ENCODE measurements around the gene UBA3. TPM values are rescaled to one million over a fixed set of nuclear protein-coding genes. Genes with fewer than 3 reads are reported as not detected.

Gene UBA3
- total and polyA plus RNA-seq, 10 of the 15 experiments (the other 5 are each of a cell fraction or from before 2014, with no cell fraction given) = 72.9 to 131 (median 102) TPM

DNA sequence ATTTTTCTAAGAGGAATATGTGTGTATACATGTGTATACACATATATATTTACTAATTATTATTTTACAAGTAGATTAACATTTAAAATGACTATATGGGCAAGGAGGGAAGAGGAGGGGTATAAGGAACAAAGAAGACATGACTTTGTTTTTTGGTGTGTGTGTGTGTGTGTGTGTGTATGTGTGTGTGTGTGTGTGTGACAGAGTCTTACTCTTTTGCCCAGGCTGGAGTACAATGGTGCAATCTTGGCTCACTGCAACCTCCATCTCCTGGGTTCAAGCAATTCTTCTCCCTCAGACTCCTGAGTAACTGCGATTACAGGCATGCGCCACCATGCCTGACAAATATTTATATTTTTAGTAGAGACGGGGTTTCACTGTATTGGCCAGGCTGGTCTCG is 64.1 kb downstream of the UBA3 start:
- CTCF ChIA-PET = interaction anchor here (1.4 kb wide), 1 partner anchor 9 kb away, joined by 6 read pairs; no protein-coding TSS in a partner anchor
- POLR2A ChIA-PET = no interaction called here
- DNase-seq (ENCODE audit: low read depth, low spot score) = no peak

More for the DNA sequence above, 64.1 kb downstream of the UBA3 start:
- intact Hi-C loops (cut with micrococcal nuclease; ENCODE audit: unreplicated experiment) = loop anchor here (10.0 kb wide), 1 partner anchor 289 kb away; no protein-coding TSS in a partner anchor
- Histone ChIP-seq H3K79me2 (ENCODE audit: control insufficient read depth, insufficient read depth, low read length) (no peaks in the 10 kb centered on the region), H3K4me3 (no peak overlapping the region), H3K27ac (ENCODE audit: control insufficient read depth, insufficient read depth) (no peak overlapping the region), H4K20me1 (ENCODE audit: control insufficient read depth, insufficient read depth) (no peaks in the 10 kb centered on the region), H3K4me2 (ENCODE audit: control insufficient read depth, insufficient read depth) (no peak overlapping the region), H3K27me3 (replicated peaks in 1 of 2; ENCODE audit: control insufficient read depth in 2 of 2, insufficient read depth in 2 of 2, low read length in 1 of 2) (no peaks in the 10 kb centered on the region), H3K9ac (ENCODE audit: control insufficient read depth, insufficient read depth, low read length) (no peak overlapping the region), H2AFZ (ENCODE audit: control insufficient read depth, low read depth, low read length) (no peak overlapping the region), H3K36me3 (ENCODE audit: control insufficient read depth in 2 of 2, insufficient read depth in 2 of 2, low read length in 1 of 2) (no peaks in the 10 kb centered on the region), H3K4me1 (ENCODE audit: control insufficient read depth, insufficient read depth, low read length) (peaks cover 7% of the 10 kb centered on the region; the same call in 1 of the 2 replicates), H3K9me3 (replicated peaks; ENCODE audit: control insufficient read depth, insufficient read depth, low read length) (no peaks in the 10 kb centered on the region)
- ATAC-seq (no peak), FAIRE-seq (no peak)
- TF ChIP-seq RB1 (IDR thresholded peaks at IDR 0.05; ENCODE audit: borderline replicate concordance) = no peak
- no peak for TF ChIP-seq CBFB (IDR thresholded peaks at IDR 0.05; ENCODE audit: low read depth)
- TF ChIP-seq PAX5 (IDR thresholded peaks at IDR 0.05; ENCODE audit: borderline replicate concordance, low read depth, low read length) = no peak
- TF ChIP-seq, protein P1, sequence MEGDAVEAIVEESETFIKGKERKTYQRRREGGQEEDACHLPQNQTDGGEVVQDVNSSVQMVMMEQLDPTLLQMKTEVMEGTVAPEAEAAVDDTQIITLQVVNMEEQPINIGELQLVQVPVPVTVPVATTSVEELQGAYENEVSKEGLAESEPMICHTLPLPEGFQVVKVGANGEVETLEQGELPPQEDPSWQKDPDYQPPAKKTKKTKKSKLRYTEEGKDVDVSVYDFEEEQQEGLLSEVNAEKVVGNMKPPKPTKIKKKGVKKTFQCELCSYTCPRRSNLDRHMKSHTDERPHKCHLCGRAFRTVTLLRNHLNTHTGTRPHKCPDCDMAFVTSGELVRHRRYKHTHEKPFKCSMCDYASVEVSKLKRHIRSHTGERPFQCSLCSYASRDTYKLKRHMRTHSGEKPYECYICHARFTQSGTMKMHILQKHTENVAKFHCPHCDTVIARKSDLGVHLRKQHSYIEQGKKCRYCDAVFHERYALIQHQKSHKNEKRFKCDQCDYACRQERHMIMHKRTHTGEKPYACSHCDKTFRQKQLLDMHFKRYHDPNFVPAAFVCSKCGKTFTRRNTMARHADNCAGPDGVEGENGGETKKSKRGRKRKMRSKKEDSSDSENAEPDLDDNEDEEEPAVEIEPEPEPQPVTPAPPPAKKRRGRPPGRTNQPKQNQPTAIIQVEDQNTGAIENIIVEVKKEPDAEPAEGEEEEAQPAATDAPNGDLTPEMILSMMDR (IDR thresholded peaks at IDR 0.05 in 2 of 3, conservative IDR thresholded peaks at IDR 0.05 in 1 of 3; ENCODE audit: control insufficient read depth in 2 of 3, extremely low read depth in 1 of 3, insufficient read depth in 1 of 3, low read depth in 3 of 3, low read length in 3 of 3) = no peak
- no peak for TF ChIP-seq BMI1 (IDR thresholded peaks at IDR 0.05; ENCODE audit: borderline replicate concordance)
- no peak for TF ChIP-seq EED (IDR thresholded peaks at IDR 0.05; ENCODE audit: low read depth)
- ChIA-PET RAD21 (ENCODE audit: unreplicated experiment) (no interaction called here), SMC1A (ENCODE audit: uncharacterized antibody, unreplicated experiment) (interaction anchor here (0.8 to 2.0 kb wide), 3 partner anchors 10 to 305 kb away, joined by 3 to 6 read pairs (median 5); no protein-coding TSS in a partner anchor)
- in situ Hi-C loops (cut with MboI) = no loop called here
- WGBS (ENCODE audit: insufficient coverage, insufficient replicate concordance, low lambda C conversion rate, missing lambda C conversion rate) = 99% methylated on average over 4 of the region's 4 CpGs
- no TSS peak for BruUV-seq (replicated peaks)
